NK-92 (cell line): ENCODE data around the gene MMP28.

Experiments
- DNase-seq: peaks from one replicate; lab custom pipeline; 2025; ENCODE audit not compliant: unreplicated experiment; lab: John Stamatoyannopoulos, UW

The MMP28 gene

DNA sequence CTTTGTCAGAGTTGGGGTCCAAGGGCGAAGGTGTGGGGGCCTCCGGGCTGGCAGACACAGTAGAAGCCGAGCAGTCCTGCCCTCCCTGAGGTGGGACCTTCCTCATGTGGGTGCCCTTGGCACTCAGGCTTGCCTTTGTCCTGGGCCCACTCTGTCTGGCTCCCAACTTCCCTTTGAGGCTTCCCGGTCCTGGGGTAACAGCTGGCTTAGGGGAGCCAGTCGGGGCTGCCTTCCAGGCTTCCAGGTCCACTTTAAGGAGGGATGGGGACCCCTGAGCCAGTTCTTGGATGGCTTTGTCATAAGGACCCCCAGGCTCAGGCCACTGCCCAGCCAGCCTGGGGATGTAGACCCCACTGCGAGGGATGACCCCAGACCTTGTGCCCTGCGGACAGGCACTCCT, 50.2 kb downstream of the MMP28 start:
- DNase-seq, result no peak

DNA sequence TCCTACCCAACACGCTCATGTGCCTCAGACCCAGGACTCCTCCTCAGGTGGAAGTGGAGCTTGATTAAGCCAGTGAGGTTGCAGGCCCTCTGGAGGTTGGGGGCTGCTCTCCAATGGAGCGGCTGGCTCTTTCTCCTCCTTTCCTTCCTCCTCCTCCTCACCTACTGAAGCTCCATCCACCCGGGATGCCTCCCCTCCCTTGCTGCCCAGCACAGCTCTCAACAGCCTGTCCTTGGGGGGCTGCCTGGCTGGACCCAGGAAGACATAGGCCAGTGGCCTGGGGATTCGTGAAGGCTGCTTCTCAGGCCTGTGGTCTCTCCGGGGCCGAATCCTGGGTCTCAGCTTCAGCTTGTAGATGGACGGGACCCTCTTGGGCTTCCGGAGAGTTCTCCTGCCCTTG, 50.6 kb downstream of the MMP28 start:
- DNase-seq, result no peak

DNA sequence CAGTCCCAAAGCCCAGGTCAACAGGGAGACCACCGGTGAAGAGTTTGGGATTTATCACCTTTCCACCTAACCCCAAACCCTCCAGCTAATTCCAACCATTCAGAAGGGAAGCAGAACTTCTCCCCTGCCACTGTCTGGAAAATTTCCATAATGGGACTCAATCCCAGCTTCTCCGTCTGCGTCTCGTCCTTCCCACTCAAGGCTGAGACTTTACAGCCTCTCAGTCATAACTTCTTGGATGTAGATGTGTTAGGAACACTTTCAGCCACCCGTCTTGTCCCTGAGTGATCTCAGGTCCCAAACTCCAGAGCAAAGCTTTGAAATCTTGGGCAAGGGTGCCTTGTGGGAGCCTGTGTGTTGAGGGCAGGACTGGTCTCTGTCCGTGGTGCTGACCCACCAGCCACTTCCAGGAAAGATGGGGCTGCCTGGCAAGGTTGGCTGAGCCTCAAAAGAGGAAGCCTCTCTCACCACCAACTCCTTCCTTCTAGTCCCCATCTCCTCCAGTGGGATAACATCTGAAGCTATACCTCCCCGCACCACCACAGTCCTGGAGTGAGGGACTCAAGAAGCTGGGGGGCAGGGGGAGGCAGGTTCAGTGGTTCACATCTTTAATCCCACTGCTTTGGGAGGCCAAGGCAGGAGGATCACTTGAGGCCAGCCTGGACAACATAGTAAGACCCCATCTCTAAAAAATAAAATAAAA, 51.7 kb downstream of the MMP28 start:
- no peak for DNase-seq

DNA sequence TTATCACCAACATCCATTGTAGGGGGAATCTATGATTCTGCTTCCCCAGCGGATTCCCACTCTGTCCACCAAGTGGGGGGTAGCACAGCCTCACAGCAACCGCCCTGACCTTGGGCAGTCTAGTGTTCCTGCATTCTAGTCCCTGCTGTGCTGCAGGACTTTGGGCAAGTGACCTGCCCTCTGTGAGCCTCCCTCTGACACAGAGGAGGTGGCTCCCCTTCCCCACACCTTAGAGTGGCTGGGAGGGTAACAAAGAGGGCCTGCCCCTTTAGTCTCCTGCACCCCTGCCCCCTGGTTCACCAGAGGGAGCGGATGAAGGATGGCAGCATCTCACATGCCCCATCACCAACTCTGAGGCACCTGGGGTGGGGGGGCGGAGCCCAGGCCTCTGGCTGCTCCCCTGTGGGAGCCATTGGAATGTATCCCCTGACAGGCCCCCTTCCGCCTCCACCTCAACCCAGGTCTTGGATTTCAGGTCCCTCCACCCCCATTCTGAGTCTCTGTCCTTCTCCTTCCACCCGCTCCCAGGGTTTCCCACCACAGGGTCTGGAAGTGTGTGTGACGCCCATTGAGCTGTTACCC, 52.5 kb downstream of the MMP28 start:
- DNase-seq, result no peak

DNA sequence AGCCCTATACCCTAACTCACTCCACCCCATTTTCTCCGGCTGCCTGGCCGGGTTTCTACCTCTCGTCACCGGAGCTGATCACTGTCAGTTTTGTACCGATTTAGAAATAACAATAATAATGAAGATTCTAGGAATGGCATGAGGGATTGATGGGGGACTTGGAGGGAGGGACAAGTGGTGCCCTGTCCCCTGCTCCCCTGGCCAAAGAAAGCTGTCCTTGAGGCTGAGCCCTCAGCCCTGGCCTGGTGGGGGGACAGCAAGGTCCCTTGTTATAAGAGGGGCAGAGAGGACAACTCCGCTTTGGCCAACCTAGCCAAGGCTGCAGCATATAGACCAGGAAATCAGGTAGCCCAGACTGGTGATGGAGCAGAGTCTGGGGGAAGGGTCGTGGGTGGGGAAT, 52.9 kb downstream of the MMP28 start:
- no peak for DNase-seq

DNA sequence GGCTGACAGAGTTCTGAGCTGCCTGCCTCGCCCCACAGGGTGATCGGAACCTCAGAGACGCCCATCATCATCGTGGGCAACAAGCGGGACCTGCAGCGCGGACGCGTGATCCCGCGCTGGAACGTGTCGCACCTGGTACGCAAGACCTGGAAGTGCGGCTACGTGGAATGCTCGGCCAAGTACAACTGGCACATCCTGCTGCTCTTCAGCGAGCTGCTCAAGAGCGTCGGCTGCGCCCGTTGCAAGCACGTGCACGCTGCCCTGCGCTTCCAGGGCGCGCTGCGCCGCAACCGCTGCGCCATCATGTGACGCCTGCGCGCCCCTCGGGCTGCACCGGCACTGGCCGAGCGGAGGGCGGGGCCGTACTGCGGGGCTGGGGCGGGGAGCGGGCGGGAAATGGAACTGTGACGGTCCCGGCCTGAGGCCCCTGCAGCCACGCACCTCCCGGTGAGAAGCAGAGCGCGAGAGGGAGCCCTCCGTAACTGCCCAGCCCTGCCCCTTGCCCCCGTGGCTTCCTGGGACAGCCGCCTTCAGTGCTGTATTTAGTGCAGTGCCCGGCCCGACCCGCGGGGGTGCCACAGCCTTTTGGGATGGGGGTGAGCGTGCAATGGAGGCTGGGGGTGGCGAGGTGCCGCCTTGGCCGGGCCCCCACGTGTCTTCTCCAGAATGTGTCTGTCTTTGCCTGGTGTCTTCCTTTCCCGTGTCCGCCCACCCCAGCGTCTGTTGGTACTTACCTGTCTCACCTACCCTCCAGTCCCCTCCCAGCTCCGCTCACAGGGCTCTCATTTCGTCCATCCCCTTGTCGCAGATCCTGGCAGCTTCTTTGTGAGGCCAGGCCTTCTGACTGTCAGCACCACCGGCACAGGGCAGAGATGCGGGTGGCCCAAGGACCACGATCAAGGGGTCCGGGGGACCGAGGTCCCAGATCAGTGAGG, 54.2 kb downstream of the MMP28 start:
- no peak for DNase-seq

DNA sequence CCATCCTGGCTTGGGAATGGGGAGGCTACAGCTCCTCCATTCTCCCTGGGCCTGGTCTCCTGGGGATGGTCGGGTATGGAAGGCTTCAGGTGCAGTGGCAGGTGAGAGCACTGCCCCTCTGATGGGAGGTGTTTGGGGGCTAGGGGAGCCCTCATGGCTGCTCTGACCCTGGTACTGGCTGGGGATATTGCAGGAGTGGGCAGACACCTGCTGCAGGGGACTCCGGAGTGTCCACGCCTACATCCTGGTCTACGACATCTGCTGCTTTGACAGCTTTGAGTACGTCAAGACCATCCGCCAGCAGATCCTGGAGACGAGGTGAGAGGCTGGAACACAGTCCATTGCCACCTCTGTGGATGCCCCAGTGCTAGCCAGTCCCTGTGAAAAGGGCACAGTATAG, 55.2 kb downstream of the MMP28 start:
- DNase-seq, result no peak

DNA sequence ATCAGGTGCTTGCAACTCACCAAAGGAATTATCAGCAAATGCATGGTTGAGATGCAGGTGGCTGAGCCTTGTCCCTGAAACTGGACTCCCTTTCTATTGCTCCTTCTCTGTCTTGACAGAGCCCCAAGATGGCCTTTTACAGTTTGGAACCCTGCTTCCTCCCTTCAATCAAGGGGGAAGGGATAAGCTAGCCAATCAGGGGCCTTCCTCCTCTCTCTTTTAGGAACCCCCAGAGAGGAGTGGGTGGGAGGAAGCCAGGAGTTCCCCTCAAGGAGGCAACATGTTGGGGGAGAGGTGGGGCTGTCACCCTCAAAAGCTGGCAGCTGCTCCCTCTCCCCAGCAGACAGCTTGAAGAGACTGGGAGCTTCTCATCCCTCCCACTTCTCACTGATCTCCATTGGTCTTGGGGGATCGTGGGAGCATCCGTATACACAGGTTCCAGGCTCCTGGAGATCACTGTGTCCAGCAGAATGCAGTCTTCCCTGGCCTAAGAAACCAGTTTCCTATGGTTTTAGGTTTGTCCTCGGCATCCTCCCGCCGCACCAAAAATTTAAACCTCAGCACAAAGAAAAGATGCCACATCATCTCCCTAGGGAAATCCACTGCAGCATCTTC, 56.8 kb downstream of the MMP28 start:
- no peak for DNase-seq

DNA sequence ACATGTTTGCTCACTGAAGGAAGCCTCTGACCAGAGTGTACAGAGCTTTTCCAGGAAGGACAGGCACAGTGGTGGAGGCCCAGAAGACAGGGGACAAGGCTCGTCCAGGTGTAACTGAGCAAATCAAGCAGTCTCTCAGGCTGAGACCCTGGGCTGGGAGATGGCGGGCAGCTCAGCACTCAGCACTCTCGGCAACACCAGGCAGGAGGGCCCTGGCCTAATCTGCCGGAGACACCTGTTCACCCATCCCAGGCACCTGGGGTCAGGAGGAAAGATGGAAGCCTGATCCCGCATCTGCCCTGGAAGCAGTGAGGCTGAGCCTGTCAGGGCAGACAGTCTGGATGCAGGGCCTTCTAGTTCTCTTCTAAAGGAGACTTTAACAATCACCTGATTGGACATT, 59.2 kb downstream of the MMP28 start:
- DNase-seq, result no peak

DNA sequence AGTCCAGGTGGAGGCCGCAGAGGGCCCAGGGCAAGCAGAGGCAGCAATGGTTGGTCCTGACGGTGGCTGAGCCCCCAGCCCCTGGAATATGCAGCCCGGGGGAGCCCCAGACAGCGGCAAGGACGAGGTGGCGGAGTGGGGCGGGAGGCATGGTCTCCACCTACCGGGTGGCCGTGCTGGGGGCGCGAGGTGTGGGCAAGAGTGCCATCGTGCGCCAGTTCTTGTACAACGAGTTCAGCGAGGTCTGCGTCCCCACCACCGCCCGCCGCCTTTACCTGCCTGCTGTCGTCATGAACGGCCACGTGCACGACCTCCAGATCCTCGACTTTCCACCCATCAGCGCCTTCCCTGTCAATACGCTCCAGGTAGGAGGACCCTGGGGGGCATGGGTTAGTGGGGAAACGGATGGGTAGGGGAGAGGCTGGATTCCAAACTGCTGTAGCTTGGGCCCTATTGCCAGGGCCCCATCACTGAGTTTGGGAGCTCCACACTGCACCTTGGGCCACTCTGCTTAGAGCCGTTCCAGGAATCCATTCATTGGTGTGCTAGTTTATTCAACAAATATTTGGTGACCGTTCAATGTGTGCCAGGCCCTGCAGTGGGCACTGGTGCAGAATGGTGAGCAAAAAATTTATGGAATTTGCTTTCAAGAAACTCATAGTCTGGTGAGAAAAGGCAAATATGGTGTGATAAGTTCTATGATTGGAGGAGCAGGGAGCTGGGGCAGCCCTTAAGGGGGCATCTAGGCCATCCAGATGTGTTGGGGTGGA, 60.2 kb downstream of the MMP28 start:
- no peak for DNase-seq

DNA sequence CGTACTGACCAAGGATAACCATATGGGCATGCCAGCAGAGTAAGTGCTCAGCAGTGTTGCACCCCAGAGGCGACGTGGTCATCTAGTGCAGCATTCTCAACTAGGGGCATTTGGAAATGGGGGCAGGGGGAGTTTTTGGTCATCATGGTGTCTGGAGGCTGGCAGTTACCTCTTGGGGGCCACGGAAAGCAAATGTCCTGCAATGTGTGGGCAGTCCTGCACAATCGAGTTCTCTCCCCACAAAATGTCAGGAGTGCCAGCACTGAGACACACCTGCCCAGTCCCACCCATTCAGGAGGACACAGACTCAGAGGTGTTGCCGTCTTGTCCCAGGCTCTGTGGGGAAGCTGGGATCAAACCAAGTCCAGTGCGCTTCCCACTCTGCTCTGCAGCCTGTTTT, 61.0 kb downstream of the MMP28 start:
- DNase-seq, result no peak

DNA sequence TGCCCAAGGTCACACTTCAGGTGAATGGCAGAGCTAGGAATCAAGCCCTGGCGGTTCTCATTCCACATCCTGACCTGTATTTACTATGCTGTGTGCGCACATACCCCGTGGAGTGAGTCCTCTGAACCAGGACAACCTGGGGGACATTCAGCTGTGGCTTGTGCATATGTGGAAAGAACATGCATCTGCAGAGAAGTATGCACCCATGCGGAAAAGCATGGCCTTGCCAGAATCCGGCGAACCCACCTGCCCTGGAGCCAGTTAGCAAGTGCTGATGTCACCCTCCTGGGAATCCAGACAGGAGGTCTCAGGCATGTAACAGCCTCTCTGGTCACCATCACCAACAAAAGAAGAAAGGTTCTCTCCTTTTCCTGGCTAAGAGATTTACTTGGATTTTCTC, 62.1 kb downstream of the MMP28 start:
- DNase-seq, result no peak

DNA sequence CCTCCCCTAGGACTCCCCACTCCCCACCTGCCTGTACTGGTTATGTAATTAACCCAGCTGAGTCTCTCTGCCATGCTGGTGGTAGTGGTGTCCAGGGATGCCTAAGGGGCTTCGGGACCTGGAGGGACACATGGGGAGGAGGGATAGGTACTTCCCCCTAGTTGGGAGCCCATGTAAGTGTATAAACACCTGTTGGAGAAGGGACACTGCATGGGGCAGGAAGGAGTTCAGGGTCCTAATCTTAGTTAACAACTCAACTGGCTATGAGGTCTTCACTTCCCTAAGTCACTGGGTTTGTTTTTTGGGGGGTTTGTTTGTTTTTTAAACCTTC, 62.7 kb downstream of the MMP28 start:
- DNase-seq, result no peak

DNA sequence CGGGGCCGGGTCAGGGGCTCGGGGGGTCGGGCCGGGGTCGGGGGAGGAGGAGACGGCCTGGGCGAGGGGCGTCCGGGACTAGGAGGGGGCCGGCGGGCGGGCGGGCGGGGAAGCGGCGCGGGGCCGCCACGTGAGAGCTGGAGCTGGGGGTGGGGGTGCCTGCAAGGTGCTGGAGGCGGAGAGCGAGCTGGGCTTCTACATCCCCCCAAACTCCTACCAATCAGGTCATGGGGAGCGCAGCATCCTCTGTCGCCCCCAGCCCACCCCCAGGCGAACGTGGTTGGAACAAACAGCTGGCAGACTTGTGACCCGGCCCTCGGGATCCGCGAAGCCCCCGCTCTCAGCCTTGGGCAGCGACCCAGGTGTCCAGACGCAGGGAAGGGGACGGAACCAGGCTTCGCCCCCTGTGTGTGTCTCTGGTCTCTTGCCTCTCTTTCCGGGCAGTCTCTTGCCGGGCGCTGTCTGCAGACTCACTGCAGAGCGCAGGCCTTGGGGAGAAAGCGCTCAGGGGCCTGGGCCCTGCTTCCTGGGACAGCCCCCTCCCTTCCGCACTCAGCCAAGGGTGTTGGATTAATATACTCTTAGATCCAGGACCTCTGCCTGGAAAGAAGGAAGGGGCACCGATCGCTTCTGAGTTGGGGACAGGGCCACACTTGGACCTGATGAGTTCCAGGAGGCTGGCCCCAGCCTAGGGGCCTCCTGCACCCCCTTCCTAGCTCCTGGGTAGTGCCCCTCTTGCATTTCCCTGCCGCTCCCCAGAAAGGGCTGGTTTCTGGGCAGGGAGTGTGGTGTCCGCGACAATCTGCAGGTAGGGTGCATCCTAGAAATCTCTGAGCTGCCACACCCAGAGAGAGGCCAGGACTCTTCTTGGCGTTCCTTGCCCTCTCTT, 63.3 kb downstream of the MMP28 start:
- DNase-seq, result no peak

DNA sequence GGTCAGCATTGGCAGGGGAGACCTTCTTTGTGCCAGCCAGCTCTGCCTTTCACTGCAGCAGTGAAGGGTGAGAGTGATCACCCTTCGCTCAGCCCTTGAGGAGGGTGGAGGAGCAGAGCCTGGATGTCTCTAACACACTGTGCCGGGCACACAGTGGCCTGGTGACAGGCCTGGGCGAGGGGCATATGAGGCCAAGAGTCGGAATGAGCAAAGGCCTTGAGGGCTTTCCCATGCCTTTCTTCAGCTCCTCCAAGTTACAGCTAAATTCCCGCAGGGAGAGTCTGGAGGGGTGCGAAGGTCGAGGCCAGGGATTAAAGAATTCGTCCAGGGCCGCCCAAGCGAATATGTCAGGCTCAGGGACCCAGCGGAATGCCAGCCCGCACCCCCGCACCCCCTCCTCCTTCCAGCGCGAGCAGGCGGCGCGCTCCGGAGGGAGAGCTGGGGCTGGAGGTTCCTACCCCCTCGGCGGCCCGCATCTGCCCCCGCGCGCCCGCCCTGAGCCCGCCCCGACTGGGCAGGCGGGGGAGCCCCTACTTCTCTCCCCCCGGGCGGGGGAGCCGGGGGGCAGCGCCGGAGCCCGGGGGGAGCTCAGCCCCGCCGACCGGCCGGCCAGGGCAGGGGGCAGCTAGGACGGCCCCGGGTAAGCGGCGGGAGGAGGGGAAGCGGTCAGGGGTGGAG, 64.1 kb downstream of the MMP28 start, which contains the start of gene RASL10B:
RASL10B (plus strand) TSS at position 401 of the 678 bp plus-strand sequence. CDS start 3,546 bp downstream, outside the sequence.
- DNase-seq, result no peak

DNA sequence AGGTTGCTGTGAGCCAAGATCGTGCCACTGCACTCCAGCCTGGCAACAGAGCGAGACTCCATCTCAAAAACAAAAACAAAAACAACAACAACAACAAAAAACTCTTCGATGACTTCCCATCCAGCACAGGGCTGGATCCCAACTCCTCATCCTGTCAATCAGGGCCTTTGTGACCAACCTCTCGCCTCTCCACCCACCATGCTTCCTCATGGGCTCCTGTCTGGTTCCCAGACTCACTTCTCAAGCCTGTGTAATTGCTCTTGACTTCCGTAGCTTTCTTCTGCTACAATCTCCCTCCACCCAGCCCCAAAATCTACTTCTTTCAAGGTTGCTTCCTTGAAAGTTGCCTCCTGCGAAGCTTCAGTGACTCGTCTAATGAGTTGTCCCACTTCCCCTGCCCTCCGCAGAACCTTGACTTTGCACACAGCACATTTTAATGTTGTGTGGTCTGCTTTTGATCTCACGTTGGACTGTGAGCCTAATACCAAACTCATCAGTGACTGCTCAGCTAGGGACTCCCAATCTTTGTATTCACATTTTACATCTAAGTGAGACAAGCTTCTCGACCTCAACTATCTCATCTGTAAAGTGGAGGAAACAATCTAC, 64.9 kb downstream of the MMP28 start:
- no peak for DNase-seq

DNA sequence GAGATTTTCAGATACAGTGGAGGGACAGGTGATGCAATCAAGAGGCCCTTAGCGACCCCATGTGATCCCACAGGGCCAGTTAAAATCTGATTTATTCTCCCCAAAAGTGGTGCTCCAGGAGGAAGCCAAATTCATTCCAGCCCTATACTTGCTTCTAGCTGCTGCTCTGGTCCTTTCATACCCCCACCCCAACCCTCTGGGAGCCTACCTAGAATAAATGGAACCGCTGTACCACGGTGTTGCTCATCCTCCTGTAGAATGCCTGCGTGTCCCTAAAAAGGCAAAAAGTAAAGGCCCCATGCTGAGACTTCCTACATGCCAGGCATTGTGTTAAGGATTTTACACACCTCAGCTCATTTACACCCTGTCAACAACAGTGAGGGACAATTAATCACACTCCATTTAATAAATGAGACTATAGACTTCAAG, 66.0 kb downstream of the MMP28 start:
- DNase-seq, result no peak

DNA sequence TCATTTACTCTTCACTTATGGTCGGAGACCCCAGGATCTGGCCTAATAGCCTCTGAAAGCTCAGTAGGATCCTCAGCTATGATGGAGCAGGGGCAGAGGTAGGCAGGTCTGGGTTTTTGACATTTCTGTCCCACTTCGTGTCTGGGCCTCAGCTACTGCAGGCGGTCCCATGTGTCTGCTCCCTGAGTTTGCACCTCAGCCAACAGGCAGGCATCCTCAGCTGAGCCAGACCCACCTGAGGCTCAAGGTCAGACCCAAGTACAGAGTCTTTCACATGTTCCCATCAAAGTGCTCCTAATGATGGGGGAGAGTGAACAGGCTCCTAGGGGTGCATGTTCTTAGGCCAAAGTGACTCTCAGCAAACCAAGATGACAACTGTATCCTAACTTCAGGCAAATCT, 66.9 kb downstream of the MMP28 start:
- DNase-seq, result no peak

DNA sequence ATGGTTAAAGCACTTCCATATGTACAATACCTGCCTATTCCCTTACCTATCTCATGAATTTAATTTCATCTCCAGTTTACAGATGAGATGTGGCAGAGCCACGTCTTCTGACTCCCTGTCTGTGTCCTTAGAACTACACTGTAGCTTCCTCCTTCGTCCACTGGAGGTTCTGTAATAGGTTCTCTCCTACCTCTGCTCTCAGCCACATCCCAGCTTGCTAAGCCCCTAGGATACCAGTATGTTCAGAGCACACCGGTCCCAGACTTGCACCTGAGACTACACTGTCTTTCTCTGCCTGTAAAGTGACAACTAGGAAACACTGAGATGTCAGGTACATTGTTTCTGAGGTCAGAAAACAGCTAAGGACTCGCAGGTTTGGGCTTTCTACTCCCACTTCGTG, 67.8 kb downstream of the MMP28 start:
- DNase-seq, result no peak
